Brain microvascular endothelial cell (primary cell): Measurements from ENCODE around the gene FIGN.

Source experiments
- DNase-seq: peaks from one replicate; pipeline ENCODE4 v3.0.0-alpha.2; 2020
- H3K27ac ChIP-seq: fragments of 250-450 bp; sonication (Bioruptor Pico); 2 replicates; pipeline ENCODE4 v1.5.1; 2020; ENCODE audit warnings: mild to moderate bottlenecking, moderate library complexity
- H3K27me3 ChIP-seq: fragments of 250-450 bp; sonication (Bioruptor Pico); replicated peaks from 2 replicates; pipeline ENCODE4 v1.5.1; 2020; ENCODE audit warnings: mild to moderate bottlenecking
- H3K36me3 ChIP-seq: fragments of 250-450 bp; sonication (Bioruptor Pico); replicated peaks from 2 replicates; pipeline ENCODE4 v1.5.1; 2020; ENCODE audit warnings: mild to moderate bottlenecking
- H3K4me3 ChIP-seq: 2 replicates; pipeline ENCODE4 v1.5.1; 2011; ENCODE audit warnings: low read depth, mild to moderate bottlenecking, control low read depth, low read length, moderate library complexity
- CTCF ChIP-seq: IDR thresholded peaks from 2 replicates; pipeline ENCODE4 v1.5.1; 2011; ENCODE audit warnings: low read depth, mild to moderate bottlenecking, moderate library complexity, low read length, control low read depth, inconsistent platforms; ENCODE audit errors: missing control alignments
- in situ Hi-C: cut with HindIII; loops from 2 replicates; pipeline ENCODE4 v1.10.0; 2017; ENCODE audit warnings: low sequenced_read_pairs, low pct_ligation_motif_present

FIGN gene

GRCh38 chr2:163713534-163714311 is 22.1 kb downstream of the FIGN start:
- no peak for DNase-seq
- no peaks in the 10 kb centered on the region for H3K36me3 ChIP-seq
- TF ChIP-seq CTCF, result no peak
- H3K27me3 ChIP-seq, result no peaks in the 10 kb centered on the region
- in situ Hi-C loops, result no loop called here
- no peak overlapping the region for H3K4me3 ChIP-seq
- no peak overlapping the region for H3K27ac ChIP-seq

- H3K27ac ChIP-seq, result no peak overlapping the region
- in situ Hi-C loops, result no loop called here
- no peaks in the 10 kb centered on the region for H3K36me3 ChIP-seq
- H3K27me3 ChIP-seq, result no peaks in the 10 kb centered on the region
- TF ChIP-seq CTCF, result no peak
- no peak overlapping the region for H3K4me3 ChIP-seq
- DNase-seq, result no peak
Observed at GRCh38 chr2:163711699-163712098, 24.1 kb downstream of the FIGN start.

- no peaks in the 10 kb centered on the region for H3K36me3 ChIP-seq
- DNase-seq, result no peak
- no peak overlapping the region for H3K4me3 ChIP-seq
- TF ChIP-seq CTCF, result no peak
- H3K27ac ChIP-seq, result no peak overlapping the region
- no peaks in the 10 kb centered on the region for H3K27me3 ChIP-seq
- in situ Hi-C loops, result no loop called here
Observed at GRCh38 chr2:163711258-163711657, 24.6 kb downstream of the FIGN start.

- H3K36me3 ChIP-seq, result no peaks in the 10 kb centered on the region
- in situ Hi-C loops, result no loop called here
- no peak for TF ChIP-seq CTCF
Observed at GRCh38 chr2:163709270-163709669, 26.5 kb downstream of the FIGN start.

GRCh38 chr2:163708265-163708664 is 27.5 kb downstream of the FIGN start:
- in situ Hi-C loops, result no loop called here

More at GRCh38 chr2:163709270-163709669, 26.5 kb downstream of the FIGN start:
- Histone ChIP-seq H3K4me3 (no peak overlapping the region), H3K27me3 (no peaks in the 10 kb centered on the region), H3K27ac (no peak overlapping the region)
- no peak for DNase-seq

More at GRCh38 chr2:163708265-163708664, 27.5 kb downstream of the FIGN start:
- H3K4me3 ChIP-seq, result no peak overlapping the region
- H3K27ac ChIP-seq, result no peak overlapping the region
- TF ChIP-seq CTCF, result no peak
- H3K36me3 ChIP-seq, result no peaks in the 10 kb centered on the region
- no peak for DNase-seq
- no peaks in the 10 kb centered on the region for H3K27me3 ChIP-seq
